PC-9 (cell line): Measurements from ENCODE around the gene RIOK2.

Experiments used
- CTCF ChIP-seq: fragments of 200-600 bp; sonication (generic); conservative IDR thresholded peaks from 2 replicates; pipeline ENCODE4 v1.6.1; 2017; ENCODE audit warnings: mixed run types, antibody characterized with exemption, mild to moderate bottlenecking, moderate library complexity
- EZH2 ChIP-seq: fragments of 200-600 bp; sonication (generic); IDR thresholded peaks from 2 replicates; pipeline ENCODE4 v1.8.0; 2017; ENCODE audit warnings: antibody characterized with exemption, low read depth

- TF ChIP-seq CTCF: no peak
- no peak for TF ChIP-seq EZH2
Observed at GRCh38 chr5:97148288-97148687, 34.8 kb downstream of the RIOK2 start.
